ENCODE data around the gene RGMA. TPM values are rescaled to one million over a fixed set of nuclear protein-coding genes. Genes with fewer than 3 reads are reported as not detected.

The RGMA gene
- total and polyA plus RNA-seq, 2 donors (not counting 3 experiments of a cell fraction or from before 2014, with no cell fraction given) = 0.06 to 0.13 TPM

DNA sequence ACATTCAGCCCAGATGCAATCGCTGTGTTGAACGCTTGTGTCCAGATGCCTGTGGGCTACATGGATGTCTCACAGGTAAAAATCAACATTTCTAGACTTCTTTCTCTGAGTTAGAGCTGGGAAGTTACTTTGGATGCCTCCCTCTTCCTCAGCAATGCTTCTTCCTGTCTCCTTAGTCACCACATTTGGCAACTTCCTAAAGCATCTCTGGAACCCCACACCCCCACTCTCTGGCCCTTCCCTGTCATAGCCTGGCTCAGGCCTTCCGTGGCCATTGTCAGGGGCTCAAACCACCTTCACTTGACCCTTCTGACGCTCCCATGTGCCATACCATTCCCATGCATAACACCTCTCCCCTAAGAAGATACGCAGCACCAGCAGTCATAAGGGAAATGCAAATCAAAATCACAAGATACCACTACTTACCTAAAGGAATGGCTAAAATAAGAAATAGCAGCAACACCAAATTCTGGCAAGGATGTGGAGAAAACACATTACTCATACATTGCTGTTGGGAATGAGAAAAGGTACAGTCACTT, 21.6 kb upstream of the RGMA start:
- CTCF ChIA-PET = no interaction called here

More for the DNA sequence above, 21.6 kb upstream of the RGMA start:
- Histone ChIP-seq H3K9ac (replicated peaks; ENCODE audit: extremely low read depth, insufficient read depth, low read length) (no peak overlapping the region), H2AFZ (ENCODE audit: low read depth, low read length) (no peak overlapping the region), H3K27me3 (ENCODE audit: control insufficient read depth in 2 of 2, insufficient read depth in 2 of 2, low read length in 2 of 2) (no peaks in the 10 kb centered on the region), H3K4me2 (ENCODE audit: insufficient read depth, low read length) (no peak overlapping the region), H3K4me3 (replicated peaks in 1 of 3; ENCODE audit: insufficient read depth in 1 of 3, low read depth in 1 of 3, low read length in 3 of 3) (no peak overlapping the region), H4K20me1 (replicated peaks; ENCODE audit: control insufficient read depth, extremely low read depth, insufficient read depth, low read length) (no peaks in the 10 kb centered on the region), H3K9me1 (replicated peaks; ENCODE audit: control insufficient read depth, extremely low read depth, insufficient read depth, low read length) (no peaks in the 10 kb centered on the region), H3K9me3 (replicated peaks; ENCODE audit: control insufficient read depth, insufficient read depth, low read length) (no peaks in the 10 kb centered on the region), H3K27ac (ENCODE audit: insufficient read depth, low read depth, low read length) (no peak overlapping the region), H3K36me3 (ENCODE audit: control insufficient read depth in 2 of 2, extremely low read depth in 1 of 2, insufficient read depth in 2 of 2, low read length in 2 of 2) (no peaks in the 10 kb centered on the region), H3K4me1 (ENCODE audit: control insufficient read depth, extremely low read depth, insufficient read depth, low read length) (no peaks in the 10 kb centered on the region), H3K79me2 (ENCODE audit: control insufficient read depth, insufficient read depth, low read length) (no peaks in the 10 kb centered on the region)
- FAIRE-seq = no peak
- TF ChIP-seq POLR2A (IDR thresholded peaks at IDR 0.05; ENCODE audit: low read depth, low read length) (no peak), GATA2 (IDR thresholded peaks at IDR 0.05; ENCODE audit: insufficient read depth, insufficient read length, low read depth, low read length) (no peak), POLR2AphosphoS5 (IDR thresholded peaks at IDR 0.05; ENCODE audit: insufficient read depth, low read depth, low read length) (no peak), JUN (IDR thresholded peaks at IDR 0.05; ENCODE audit: borderline replicate concordance, insufficient read depth, insufficient read length, low read depth) (no peak), MYC (IDR thresholded peaks at IDR 0.05; ENCODE audit: low read depth, low read length) (no peak), FOS (IDR thresholded peaks at IDR 0.05; ENCODE audit: borderline replicate concordance, insufficient read depth, low read length) (no peak), EZH2 (IDR thresholded peaks at IDR 0.05; ENCODE audit: borderline replicate concordance, low read depth, low read length, severe bottlenecking) (no peak)
- TF ChIP-seq, protein P1, sequence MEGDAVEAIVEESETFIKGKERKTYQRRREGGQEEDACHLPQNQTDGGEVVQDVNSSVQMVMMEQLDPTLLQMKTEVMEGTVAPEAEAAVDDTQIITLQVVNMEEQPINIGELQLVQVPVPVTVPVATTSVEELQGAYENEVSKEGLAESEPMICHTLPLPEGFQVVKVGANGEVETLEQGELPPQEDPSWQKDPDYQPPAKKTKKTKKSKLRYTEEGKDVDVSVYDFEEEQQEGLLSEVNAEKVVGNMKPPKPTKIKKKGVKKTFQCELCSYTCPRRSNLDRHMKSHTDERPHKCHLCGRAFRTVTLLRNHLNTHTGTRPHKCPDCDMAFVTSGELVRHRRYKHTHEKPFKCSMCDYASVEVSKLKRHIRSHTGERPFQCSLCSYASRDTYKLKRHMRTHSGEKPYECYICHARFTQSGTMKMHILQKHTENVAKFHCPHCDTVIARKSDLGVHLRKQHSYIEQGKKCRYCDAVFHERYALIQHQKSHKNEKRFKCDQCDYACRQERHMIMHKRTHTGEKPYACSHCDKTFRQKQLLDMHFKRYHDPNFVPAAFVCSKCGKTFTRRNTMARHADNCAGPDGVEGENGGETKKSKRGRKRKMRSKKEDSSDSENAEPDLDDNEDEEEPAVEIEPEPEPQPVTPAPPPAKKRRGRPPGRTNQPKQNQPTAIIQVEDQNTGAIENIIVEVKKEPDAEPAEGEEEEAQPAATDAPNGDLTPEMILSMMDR (IDR thresholded peaks at IDR 0.05; ENCODE audit: extremely low read depth in 1 of 2, insufficient read depth in 1 of 2, low read depth in 1 of 2, low read length in 2 of 2) = no peak
- dilution Hi-C loops (cut with MboI; ENCODE audit: extremely low pct_ligation_motif_present, low sequenced_read_pairs) (no loop called here), intact Hi-C loops (cut with micrococcal nuclease) (no loop called here)
- no TSS peak for BruUV-seq (replicated peaks)
- no peak for DNase-seq (ENCODE audit: low read depth, low spot score)
- POLR2A ChIA-PET = no interaction called here
